PC-3 (cell line): Measurements from ENCODE around the gene CD79A. TPM values are rescaled to one million over a fixed set of nuclear protein-coding genes. Genes with fewer than 3 reads are reported as not detected.
A peak's percentile ranks its signal among the peaks of the same experiment; 100 is the strongest.

Experiments used
- ATAC-seq: fragments of 200-7000 bp; cut with Tn5 transposase; 2 replicates; pipeline ENCODE4 v1.9.1; 2020; ENCODE audit warnings: mild to moderate bottlenecking, moderate library complexity
- BruUV-seq: library from RNA; stranded (reverse); fragments of 400-500 nt; replicated peaks from 2 replicates; lab custom pipeline; 2021; lab: Mats Ljungman, UMichigan
- CTCF ChIA-PET: fragments of 300-600 bp; sonication (Branson Sonifier 250); formaldehyde crosslinking; loops from one replicate; lab custom pipeline; 2022; ENCODE audit warnings: antibody characterized with exemption; lab: Charles Lee
- POLR2A ChIA-PET: fragments of 300-600 bp; sonication (Branson Sonifier 250); formaldehyde crosslinking; loops from one replicate; lab custom pipeline; 2022; ENCODE audit warnings: antibody characterized with exemption; ENCODE audit not compliant: unreplicated experiment; lab: Charles Lee
- DNase-seq: peaks from one replicate; pipeline ENCODE4 v3.0.0-alpha.2; 2015
- H2AFZ ChIP-seq: fragments of 300-600 bp; sonication (generic); 2 replicates; pipeline ENCODE4 v1.6.0; 2016; ENCODE audit warnings: antibody characterized with exemption, low read length
- H3F3A ChIP-seq: fragments of 300-600 bp; sonication (generic); one replicate; pipeline ENCODE4 v1.6.0; 2017; ENCODE audit warnings: antibody characterized with exemption, low read length, control low read depth, mild to moderate bottlenecking; ENCODE audit not compliant: unreplicated experiment
- H3K27ac ChIP-seq: fragments of 300-600 bp; sonication (generic); 2 replicates; pipeline ENCODE4 v1.5.1; 2016; ENCODE audit warnings: mild to moderate bottlenecking, low read length
- H3K27me3 ChIP-seq: fragments of 300-600 bp; sonication (generic); 2 replicates; pipeline ENCODE4 v1.6.1; 2016; ENCODE audit warnings: low read length, mixed read lengths
- H3K36me3 ChIP-seq: fragments of 300-600 bp; sonication (generic); 2 replicates; pipeline ENCODE4 v1.6.1; 2016; ENCODE audit warnings: low read depth, mixed run types, low read length, mixed read lengths
- H3K4me1 ChIP-seq: fragments of 300-600 bp; sonication (generic); 2 replicates; pipeline ENCODE4 v1.5.1; 2016; ENCODE audit warnings: low read length; ENCODE audit not compliant: insufficient read depth
- H3K4me2 ChIP-seq: fragments of 300-600 bp; sonication (generic); 2 replicates; pipeline ENCODE4 v1.6.0; 2016; ENCODE audit warnings: low read length
- H3K4me3 ChIP-seq: fragments of 300-600 bp; sonication (generic); 2 replicates; pipeline ENCODE4 v1.5.1; 2016; ENCODE audit warnings: mild to moderate bottlenecking, low read length, mixed read lengths
- H3K79me2 ChIP-seq: fragments of 300-600 bp; sonication (generic); 2 replicates; pipeline ENCODE4 v1.6.1; 2017; ENCODE audit warnings: low read length, mixed read lengths
- H3K9ac ChIP-seq: fragments of 300-600 bp; sonication (generic); 2 replicates; pipeline ENCODE4 v1.6.0; 2016; ENCODE audit warnings: mild to moderate bottlenecking, low read length
- H3K9me2 ChIP-seq: fragments of 300-600 bp; sonication (generic); replicated peaks from 2 replicates; pipeline ENCODE4 v1.6.1; 2016; ENCODE audit warnings: mixed run types, low read length, mixed read lengths
- H3K9me3 ChIP-seq: fragments of 300-600 bp; sonication (generic); 2 replicates; pipeline ENCODE4 v1.6.1; 2016; ENCODE audit warnings: low read length, mixed read lengths
- H4K20me1 ChIP-seq: fragments of 300-600 bp; sonication (generic); 2 replicates; pipeline ENCODE4 v1.6.1; 2016; ENCODE audit warnings: low read length, mixed read lengths
- CTCF ChIP-seq: fragments of 300-600 bp; sonication (generic); conservative IDR thresholded peaks from 2 replicates; pipeline ENCODE4 v1.5.1; 2017; ENCODE audit warnings: antibody characterized with exemption, low read depth, mild to moderate bottlenecking, low read length
- EZH2 ChIP-seq: fragments of 300-600 bp; sonication (generic); IDR thresholded peaks from one replicate; pipeline ENCODE4 v1.6.1; 2017; ENCODE audit warnings: antibody characterized with exemption, mild to moderate bottlenecking, low read length; ENCODE audit not compliant: unreplicated experiment
- EZH2phosphoT487 ChIP-seq: fragments of 300-600 bp; sonication (generic); IDR thresholded peaks from 2 replicates; pipeline ENCODE4 v1.6.1; 2018; ENCODE audit warnings: mild to moderate bottlenecking, antibody characterized with exemption, low read length, borderline replicate concordance
- intact Hi-C: fragments of 100-400 bp; cut with micrococcal nuclease; formaldehyde crosslinking; loops from 2 replicates; pipeline ENCODE4 v1.9.0; 2023
- total RNA-seq: library from RNA; depleted of rRNA; stranded (reverse); fragments of >200 nt; gene quantifications from 2 replicates; pipeline ENCODE4 v1.2.3, GENCODE V29; 2014

Gene CD79A
- total RNA-seq, 1 experiment from 2014 or later, result 0.11 TPM

GRCh38 chr19:41907994-41908615 is 31.0 kb downstream of the CD79A start:
- DNase-seq, result no peak
- no peaks in the 10 kb centered on the region for H3K9me3 ChIP-seq
- no peak overlapping the region for H3K9ac ChIP-seq
- intact Hi-C loops, result no loop called here
- ATAC-seq, result no peak
- no TSS peak for BruUV-seq
- no peak overlapping the region for H2AFZ ChIP-seq
- no peak overlapping the region for H3K4me2 ChIP-seq
- H3K79me2 ChIP-seq, result no peaks in the 10 kb centered on the region
- ChIA-PET CTCF (no interaction called here), POLR2A (no interaction called here)
- peaks cover 18% of the 10 kb centered on the region for H3K4me1 ChIP-seq
- H3K9me2 ChIP-seq, result no peaks in the 10 kb centered on the region
- H3K4me3 ChIP-seq, result no peak overlapping the region
- no peaks in the 10 kb centered on the region for H3F3A ChIP-seq
- TF ChIP-seq EZH2 (no peak), EZH2phosphoT487 (no peak), CTCF (no peak)
- H3K36me3 ChIP-seq, result peaks cover 12% of the 10 kb centered on the region; the same call in 1 of the 2 replicates
- H4K20me1 ChIP-seq, result no peaks in the 10 kb centered on the region
- no peak overlapping the region for H3K27ac ChIP-seq
- peaks cover 11% of the 10 kb centered on the region for H3K27me3 ChIP-seq

GRCh38 chr19:41908724-41909464 is 31.8 kb downstream of the CD79A start:
- Histone ChIP-seq H4K20me1 (no peaks in the 10 kb centered on the region), H3K4me2 (no peak overlapping the region), H3K79me2 (no peaks in the 10 kb centered on the region), H3K9ac (no peak overlapping the region), H3F3A (no peaks in the 10 kb centered on the region), H3K27me3 (peaks cover 18% of the 10 kb centered on the region), H3K4me1 (peaks cover 11% of the 10 kb centered on the region), H3K27ac (no peak overlapping the region), H3K9me2 (no peaks in the 10 kb centered on the region), H3K9me3 (no peaks in the 10 kb centered on the region), H3K4me3 (no peak overlapping the region), H3K36me3 (peaks cover 7% of the 10 kb centered on the region; the same call in 1 of the 2 replicates), H2AFZ (no peak overlapping the region)
- DNase-seq (no peak), ATAC-seq (no peak)
- no peak for TF ChIP-seq EZH2phosphoT487
- TF ChIP-seq EZH2, result no peak
- no peak for TF ChIP-seq CTCF
- no TSS peak for BruUV-seq
- intact Hi-C loops, result no loop called here
- CTCF ChIA-PET, result no interaction called here
- POLR2A ChIA-PET, result no interaction called here

- Histone ChIP-seq H4K20me1 (no peaks in the 10 kb centered on the region), H3K27ac (no peak overlapping the region), H3K9me3 (no peaks in the 10 kb centered on the region), H3K4me1 (peaks cover 3% of the 10 kb centered on the region), H3F3A (no peaks in the 10 kb centered on the region), H3K4me2 (no peak overlapping the region), H2AFZ (no peak overlapping the region), H3K79me2 (no peaks in the 10 kb centered on the region), H3K9me2 (no peaks in the 10 kb centered on the region), H3K4me3 (no peak overlapping the region), H3K36me3 (peaks cover 7% of the 10 kb centered on the region; the same call in 1 of the 2 replicates), H3K9ac (no peak overlapping the region), H3K27me3 (peaks cover 22% of the 10 kb centered on the region)
- no TSS peak for BruUV-seq
- TF ChIP-seq CTCF (no peak), EZH2 (no peak), EZH2phosphoT487 (no peak)
- ATAC-seq (peak; percentile 6; the same call in 1 of the 2 replicates), DNase-seq (no peak)
- ChIA-PET POLR2A (no interaction called here), CTCF (no interaction called here)
- intact Hi-C loops, result no loop called here
Observed at GRCh38 chr19:41909706-41910105, 32.6 kb downstream of the CD79A start.
